Activated T-cell treated with anti-CD3 and anti-CD28 coated beads, Interleukin-2, amount 50 U/mL, for 1 hour (primary cell): ENCODE measurements around the gene ACHE.
A peak's percentile ranks its signal among the peaks of the same experiment; 100 is the strongest.
"Not testable (repeated sequence)": the region's sequence is repeated elsewhere in the genome, so short reads cannot be mapped to it uniquely, and the experiment has no call there.

ENCODE experiments used
- DNase-seq: peaks from one replicate; pipeline ENCODE4 v3.0.0-alpha.2; 2020

The ACHE gene

DNA sequence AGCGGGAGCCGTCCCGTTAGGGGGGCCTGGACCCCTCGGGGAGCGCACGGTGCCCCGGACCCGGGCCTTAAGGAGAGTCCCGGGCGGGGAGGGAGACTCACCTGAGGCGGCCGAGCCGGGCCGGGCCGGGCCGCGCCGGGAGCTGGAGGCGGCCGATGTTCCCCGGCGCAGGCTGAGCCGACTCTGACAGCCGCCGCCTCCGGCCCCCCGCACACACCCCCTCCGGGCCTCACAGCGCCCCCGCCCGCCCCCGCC is at the start of gene ACHE:
Gene ACHE, minus strand, starts transcription at position 188 of the 255 bp plus-strand sequence. CDS start 1,656 bp downstream, outside the sequence.
- DNase-seq: peak; percentile 50

DNA sequence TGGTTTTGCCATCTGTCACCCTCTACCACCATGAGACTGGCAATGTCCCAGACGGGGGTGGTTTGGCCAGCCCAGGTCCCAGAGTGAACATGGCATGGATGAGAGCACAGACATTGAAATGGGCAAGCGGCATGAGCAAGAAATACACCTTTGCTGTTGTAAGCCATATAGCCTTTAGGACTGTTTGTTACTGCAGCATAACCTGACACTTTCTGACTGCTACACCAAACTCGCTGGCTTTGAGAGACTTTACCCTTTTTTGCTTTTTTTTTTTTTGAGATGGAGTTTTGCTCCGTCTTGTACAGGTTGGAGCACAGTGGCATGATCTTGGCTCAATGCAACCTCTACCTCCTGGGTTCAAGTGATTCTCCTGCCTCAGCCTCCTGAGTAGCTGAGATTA is 48.5 kb upstream of the ACHE start:
- DNase-seq: no peak

DNA sequence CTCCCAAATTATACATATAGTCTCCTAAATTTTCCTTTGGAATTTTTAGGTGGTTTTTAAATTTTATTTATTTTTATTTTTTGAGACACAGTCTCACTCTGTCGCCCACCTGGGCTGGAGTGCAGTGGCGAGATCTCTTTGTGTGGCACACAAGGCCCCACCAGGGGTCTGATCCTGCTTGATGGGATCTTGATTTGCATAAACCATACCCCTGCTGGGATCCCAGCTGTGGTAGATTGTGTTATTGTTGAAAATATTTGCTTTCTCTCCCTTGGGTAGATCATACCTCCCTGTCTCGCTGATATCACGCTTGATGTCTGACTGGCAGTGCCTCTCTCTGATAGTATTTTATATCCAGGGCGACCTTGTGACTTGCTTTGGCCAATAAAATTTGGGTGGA is 48.0 kb upstream of the ACHE start:
- no peak for DNase-seq

DNA sequence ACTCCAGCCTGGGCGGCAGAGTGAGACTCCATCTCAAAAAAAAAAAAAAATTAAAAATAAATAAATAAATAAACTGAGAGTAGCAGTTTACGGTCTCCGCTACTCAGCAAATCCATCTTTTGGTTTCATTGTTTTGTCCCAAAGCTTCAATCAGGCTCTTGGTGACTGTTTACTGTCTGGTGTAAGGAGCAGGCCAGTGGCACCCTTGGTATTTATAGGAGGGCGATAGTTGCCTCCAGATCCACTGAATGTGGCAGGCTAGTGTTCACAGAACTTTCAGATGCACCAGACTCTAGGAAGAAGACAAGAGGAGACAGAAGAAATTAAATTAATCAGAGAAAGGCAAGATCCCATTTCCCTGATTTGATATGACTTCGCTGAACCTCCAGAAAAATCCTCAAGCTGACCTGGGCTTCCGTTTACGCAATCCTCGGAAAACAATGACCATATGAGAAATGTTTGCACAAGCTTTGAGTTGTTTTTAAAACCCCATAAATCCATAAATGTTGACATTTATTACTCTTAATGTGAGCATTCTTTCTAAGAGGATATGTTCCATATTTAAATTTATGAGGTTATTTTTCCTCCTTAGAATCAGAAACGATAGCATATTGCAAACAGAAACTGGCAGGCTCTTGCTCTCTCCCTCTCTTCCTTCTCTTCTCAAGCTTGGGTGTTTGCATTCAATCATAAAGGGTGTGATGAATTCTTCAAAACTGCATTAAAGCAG is 46.5 kb upstream of the ACHE start:
- DNase-seq: no peak

DNA sequence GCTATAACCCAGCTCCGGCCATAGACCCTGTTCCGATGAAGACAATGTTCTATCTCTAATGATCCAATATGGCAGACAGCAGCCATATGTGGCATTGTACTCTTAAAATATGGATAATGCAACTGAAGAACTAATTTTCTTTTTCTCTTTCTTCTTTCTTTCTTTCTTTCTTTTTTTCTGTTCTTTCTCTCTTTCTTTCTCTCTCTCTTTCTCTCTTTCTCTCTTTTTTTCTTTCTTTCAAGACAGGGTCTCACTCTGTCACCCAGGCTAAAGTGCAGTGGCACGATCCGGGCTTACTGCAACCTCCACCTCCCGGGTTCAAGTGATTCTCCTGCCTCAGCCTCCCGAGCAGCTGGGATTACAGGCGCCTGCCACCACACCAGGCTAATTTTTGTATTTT is 40.5 kb upstream of the ACHE start:
- DNase-seq: not testable (repeated sequence)

DNA sequence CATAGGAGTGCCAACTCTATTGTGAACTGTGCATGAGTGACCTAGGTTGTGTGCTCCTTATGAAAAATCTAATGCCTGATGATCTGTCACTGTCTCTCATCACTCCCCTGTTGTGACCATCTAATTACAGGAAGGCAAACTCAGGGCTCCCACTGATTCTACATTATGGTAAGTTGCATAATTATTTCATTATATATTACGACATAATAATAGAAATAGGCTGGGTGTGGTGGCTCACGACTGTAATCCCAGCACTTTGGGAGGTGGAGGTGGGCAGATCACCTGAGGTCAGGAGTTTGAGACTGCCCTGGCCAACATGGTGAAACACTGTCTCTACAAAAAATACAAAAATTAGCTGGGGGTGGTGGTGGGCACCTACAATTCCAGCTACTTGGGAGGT is 39.7 kb upstream of the ACHE start:
- not testable (repeated sequence) for DNase-seq

DNA sequence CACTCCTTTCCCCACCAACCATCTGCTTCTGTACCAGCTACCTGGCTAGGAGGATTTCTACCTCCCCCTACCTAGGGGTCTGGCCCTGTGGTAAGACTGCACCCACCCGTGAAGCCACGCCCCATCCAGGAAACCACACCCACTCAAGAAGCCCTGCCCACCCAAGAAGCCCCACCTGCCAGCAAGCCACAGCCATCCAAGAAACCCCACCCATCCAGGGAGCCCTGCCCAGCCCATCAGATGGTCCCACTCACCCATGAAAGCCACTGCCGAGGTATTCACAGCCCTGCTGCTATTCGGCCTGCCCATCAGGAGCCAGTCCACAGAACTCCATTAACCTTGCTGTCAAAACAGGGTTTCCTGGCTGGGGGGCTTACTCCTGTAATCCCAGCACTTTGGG is 38.0 kb upstream of the ACHE start:
- DNase-seq: no peak

DNA sequence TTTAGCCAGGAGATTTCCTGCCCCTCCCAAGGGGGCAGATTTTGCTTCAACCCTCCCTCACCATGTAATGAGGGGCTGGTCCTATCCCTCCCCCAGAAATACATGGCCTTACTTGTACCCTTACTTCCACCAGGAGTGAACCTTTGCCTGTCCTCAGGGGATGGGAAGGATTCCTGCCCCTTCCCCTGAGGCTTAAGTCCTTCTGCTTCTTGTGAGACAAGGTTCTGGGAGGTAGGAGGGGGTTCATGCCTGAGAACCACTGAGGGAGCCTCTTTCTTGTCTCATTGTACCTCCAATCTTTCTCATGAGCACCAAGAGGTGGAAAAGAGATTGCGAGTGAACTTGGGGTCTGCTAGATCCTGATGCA is 34.1 kb upstream of the ACHE start:
- no peak for DNase-seq

DNA sequence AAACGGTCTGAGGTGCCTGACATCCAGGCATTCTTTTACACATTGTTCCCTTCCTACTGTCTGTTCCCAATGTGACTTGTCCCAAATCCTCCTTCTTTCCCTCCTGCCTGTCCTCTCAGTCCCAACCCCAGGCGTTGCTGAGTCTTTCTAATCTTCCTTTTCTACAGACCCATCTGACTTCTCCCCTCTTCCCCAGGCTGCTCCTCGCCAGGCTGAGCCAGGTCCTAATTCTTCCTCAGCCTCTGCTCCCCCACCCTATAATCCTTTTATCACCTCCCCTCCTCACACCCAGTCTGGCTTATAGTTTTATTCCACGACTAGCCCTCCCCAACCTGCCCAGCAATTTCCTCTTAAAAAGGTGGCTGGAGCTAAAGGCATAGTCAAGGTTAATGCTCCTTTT is 27.9 kb upstream of the ACHE start:
- DNase-seq: not testable (repeated sequence)

DNA sequence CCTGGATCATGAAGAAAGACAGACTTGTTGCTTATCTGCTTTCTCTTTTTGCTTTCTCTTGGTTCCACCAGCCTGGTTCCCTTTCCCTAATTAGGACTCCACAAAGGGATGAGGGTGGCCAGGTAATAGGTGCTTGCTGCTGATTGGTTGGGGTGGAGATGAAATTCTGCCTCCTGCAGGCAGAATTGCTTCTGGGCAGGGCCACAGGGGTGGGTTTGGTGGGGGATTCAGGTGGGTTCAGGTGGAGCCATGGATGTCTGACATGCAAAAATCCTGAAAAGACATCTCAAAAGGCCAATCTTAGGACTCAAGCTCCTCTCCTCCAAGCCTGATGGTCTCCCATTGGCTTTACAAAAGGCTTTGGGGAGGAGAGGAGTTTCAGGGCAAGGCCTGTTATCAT is 25.4 kb upstream of the ACHE start:
- DNase-seq: no peak

DNA sequence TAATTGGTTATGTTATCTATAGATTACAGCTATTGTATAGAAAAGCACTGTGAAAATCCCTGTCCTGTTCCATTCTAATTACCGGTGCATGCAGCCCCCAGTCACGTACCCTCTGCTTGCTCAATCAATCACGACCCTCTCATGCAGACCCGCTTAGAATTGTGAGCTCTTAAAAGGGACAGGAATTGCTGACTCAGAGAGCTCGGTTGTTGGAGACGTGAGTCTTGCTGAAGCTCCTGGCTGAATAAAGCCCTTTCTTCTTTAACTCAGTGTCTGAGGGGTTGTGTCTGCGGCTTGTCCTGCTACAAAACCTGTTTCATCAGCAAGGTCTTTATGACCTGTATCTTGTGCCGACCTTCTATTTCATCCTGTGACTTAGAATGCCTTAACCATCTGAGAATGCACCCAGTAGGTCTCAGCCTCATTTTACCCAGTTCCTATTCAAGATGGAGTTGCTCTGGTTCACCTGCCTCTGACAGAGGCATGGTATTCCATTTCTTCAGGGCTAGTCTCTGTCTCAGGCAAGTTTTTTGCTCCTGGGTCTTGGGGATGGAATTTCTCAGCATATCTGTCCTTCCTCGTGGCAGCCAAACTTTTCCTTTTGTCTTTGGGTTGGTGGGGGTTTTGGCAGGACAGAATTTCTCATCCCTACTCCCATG is 24.2 kb upstream of the ACHE start:
- not testable (repeated sequence) for DNase-seq

DNA sequence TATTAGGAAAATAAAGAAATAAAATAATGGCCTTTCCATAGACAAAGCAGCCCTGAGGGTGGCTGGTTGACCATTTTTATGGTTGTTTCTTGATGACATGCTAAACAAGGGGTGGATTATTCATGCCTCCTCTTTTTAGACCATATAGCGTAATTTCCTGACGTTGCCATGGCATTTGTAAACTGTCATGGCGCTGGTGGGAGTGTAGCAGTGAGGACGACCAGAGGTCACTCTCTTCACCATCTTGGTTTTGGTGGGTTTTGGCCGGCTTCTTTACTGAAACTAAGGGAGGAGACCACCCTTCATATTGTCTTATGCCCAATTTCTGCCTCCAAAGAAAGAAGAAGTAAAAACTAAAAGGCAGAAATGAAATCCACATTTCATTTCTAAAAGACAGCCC is 23.6 kb upstream of the ACHE start:
- not testable (repeated sequence) for DNase-seq

DNA sequence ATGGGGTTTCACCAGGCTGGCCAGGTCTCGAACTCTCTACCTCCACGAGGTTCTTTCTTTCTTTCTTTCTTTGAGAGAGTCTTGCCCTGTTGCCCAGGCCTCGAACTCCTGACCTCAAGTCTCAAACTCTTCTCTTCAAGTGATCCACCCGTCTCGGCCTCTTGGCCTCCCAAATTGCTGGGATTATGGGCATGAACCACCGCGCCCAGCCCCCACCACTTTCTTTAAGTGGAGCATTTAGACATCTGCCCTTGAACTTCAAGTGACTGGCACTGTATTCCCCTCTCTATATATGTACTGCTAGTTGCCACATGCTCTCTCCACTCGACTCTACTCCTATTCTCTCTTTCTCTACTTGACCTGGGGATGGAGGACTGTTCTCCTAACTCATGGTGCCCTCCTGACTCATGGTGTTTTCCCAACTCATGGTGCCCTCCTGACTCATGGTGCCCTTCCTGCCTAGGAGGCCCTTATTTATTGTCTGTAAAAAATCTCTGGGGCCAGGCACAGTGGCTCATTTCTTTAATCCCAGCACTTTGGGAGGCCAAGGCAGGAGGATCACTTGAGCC is 19.3 kb upstream of the ACHE start:
- no peak for DNase-seq

DNA sequence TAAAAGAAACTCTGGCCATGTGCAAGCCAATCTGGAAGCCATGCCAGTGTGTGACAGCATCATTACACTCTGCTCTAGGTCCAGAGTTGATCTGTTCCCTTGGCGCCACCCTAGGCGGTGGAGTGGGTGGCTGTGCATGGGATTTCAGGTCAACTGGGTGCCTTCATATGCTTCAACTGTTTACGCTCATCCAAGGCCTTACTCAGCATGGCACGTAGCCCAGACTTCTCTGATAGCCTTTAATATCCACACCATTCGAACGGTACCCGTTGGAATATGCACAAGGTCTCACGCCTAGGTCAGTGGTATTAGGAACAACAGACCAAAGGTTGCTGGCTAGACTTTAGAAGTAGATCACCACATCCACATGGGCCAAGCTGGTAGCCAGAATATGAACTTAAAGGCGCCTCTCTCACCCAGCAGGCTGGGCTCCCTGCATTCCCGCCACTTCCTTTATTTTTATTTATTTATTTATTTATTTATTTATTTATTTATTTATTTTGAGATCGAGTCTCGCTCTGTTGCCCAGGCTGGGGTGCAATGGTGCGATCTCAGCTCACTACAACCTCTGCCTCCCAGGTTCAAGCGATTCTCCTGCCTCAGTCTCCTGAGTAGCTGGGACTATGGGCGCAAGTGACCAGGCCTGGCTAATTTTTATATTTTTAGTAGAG is 18.7 kb upstream of the ACHE start:
- DNase-seq: no peak

DNA sequence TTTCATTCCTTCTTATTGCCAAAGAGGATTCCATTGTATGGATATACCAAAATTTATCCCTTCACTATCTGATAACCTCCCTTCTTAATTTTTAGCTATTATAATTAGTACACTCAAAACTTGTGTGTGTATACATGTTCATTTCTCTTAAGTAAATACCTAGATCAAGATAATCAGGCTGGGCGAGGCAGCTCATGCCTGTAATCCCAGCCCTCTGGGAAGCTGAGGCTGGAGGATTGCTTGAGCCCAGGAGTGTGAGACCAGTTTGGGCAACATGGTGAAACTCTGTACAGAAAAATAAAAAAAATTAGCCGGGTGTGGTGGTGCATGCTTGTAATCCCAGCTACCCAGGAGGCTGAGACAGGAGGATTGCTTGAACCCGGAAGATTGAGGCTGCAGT is 15.8 kb upstream of the ACHE start:
- no peak for DNase-seq

DNA sequence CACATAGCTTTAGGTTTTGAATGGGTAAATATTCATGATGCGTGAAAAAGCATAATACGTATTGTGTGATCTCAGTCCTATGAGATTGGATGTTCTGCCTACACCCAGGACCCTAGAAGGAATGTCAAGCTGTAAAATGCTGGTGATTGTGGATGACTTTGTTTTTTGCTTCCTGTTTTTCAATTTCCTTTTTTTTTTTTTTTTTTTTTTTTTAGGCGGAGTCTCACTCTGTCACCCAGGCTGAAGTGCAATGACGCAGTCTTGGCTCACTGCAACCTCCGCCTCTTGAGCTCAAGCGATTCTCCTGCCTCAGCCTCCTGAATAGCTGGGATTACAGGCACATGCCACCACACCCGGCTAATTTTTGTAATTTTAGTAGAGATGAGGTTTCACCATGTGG is 14.8 kb upstream of the ACHE start:
- not testable (repeated sequence) for DNase-seq

DNA sequence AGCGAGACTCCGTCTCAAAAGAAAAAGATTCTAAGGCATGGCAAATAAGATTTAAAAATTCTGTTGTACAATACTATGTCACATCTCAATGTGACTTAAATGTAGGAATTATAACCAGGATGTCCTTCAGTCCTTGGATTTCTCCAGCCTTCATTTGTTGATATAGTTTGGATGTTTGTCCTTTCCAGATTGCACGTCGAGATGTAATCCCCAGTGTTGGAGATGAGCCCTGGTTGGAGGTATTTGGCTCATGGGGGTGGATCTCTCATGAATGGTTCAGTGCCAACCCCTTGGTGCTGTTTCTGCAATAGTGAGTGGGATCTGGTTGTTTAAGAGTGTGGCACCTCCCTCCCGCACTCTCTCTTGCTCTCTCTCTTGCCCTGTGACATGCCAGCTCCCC is 12.8 kb upstream of the ACHE start:
- DNase-seq: no peak

DNA sequence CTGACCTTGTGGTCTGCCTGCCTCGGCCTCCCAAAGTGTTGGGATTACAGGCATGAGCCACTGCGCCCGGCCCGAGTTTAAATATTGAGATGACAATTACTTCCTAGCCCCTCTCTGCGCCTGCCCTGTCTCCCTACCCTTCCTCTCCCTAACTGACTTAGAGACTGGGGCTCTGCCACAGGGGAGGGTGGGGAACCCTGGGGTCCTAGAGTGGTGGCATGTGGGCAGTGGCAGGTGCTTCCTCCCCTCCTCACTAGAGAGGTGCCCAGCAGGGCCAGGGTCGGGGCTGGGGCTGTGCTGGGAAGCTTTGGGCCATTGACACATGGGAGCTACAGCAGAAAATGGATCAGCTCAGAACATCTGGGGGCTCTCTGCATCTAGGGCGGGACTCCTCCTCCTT is 7.0 kb upstream of the ACHE start:
- DNase-seq: no peak

DNA sequence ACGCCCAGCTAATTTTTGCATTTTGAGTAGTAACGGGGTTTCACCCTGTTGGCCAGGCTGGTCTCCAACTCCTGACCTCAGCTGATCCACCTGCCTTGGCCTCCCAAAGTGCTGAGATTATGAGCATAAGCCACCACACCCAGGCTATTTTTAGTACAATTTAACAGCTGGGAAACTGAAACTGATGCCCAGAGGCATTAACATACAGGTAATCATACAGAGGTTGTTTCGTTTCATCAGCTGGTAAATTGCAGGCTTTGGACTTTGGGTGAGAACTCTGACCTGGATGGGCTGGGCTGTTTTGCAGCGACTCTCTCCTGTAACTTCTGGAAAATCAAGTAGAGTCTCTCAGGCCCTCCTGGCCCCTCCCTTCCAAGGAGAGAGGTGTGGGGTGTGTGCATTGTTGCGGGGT is 6.2 kb upstream of the ACHE start:
- no peak for DNase-seq

DNA sequence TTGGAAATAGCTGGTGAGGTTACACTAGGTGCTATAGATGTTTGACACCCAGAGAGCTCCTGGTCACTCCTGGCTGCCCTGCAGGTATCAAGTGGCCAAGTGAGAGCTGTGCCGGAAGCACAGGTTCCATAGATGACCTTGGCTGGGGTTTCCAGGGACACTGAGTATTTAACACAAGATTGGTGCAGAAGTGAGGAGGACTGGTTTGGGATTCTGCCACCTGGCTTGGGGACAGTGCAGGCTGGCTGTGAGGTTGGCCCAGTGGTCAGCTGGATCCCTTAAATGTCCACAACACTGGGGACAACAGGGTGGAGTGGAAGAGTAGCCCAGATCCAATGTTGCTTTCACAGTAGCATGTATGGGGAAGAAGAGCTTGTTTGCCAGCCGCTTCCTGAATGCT is 5.3 kb upstream of the ACHE start:
- DNase-seq: no peak

DNA sequence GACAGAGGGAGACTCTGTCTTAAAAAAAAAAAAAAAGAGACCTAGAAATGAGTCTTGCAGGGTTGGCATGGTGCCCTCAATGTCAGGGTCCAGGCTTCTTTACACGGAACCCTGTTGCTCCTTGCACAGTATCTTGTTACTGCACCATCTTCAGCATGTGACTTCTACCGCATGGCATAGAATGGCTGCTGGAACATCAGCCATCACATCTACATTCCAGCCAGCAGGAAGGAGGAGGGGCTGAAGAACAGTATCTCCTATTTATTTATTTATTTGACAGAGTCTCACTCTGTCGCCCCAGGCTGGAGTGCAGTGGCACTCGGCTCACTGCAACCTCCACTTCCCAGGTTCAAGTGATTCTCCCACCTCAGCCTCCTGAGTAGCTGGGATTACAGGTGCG is 3.7 kb upstream of the ACHE start:
- DNase-seq: no peak

DNA sequence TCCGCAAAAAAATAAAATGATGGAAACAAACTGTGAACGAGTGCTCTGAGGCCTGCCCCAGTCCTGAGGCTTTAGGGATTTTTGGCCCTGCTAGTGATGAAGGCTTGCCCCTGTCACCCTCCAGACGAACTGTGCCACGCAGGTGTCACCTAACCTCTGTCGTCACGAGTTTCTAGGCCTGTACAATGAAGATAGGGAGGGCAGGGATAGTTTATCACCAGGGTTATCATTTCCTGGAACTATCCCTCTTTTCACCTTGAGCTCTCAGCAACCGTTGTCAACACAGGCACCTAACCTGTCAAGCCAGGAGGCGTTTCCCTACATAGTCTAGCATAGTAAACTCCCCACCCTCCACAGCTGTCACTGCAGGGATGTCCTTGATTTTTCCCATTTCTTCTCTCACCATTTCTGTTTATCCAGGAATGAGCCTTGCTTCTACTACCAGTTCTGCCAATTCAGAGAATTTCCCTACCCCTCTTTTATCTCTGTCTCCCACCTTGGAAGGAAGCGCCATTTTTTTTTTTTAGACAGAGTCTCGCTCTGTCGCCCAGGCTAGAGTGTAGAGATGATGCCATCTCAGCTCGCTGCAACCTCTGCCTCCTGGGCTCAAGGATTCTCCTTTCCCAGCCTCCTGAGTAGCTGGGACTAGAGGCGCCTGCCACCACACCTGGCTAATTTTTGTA is 2.2 kb upstream of the ACHE start:
- no peak for DNase-seq

DNA sequence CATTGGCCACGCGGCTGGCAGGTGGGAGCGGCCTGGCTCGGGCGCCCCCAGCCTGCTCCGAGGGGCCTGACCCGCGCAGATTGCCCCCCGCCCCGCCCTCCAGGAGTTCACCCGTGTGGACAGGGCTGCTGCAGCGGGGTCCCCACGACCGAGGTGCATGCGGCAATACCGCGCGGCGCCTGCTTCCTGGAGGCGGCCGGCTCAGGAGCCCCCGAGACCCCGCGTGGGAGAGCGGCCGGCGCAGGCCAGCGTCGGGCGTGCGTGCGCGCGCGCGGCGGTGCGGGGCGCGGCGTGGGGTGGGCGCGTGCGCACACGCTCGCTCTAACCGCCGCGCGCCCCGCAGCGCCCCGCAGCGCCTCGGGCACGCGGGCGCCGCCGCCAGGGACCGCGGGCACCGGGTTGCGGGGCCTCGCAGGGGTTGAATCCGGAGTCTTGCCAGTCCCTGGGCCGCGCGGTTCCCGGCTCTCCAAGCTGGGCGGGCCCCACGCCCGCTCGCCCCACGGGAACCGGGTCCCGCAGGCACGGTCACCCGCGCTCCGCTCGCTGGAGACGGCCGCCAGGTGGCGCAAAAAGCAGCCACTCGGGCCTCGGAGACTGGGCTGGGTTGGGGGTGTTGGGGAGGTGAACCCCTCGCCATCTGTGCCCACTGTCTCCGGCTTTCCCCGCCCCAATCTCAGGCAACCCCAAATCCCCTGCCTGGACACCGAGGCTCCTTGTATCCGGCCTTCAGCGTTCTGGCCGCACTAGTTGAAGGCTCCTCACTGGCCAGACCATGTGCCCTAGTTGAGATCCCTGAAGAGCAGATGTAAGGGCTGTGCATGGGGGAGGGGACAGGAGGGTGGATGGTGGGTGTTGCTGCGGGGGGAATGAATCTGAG is 1.3 kb upstream of the ACHE start:
- DNase-seq: peak; percentile 60
